IMR-90 (cell line): ENCODE results near the gene SLC9B1. TPM values are rescaled to one million over a fixed set of nuclear protein-coding genes. Genes with fewer than 3 reads are reported as not detected.

Source experiments
- ATAC-seq: fragments of 200-7000 bp; cut with Tn5 transposase; 2 replicates; pipeline ENCODE4 v1.9.1; 2020; ENCODE audit warnings: low read depth, mild to moderate bottlenecking, moderate library complexity
- BruUV-seq: library from RNA; stranded (reverse); fragments of 400-500 nt; replicated peaks from 2 replicates; lab custom pipeline; 2021; lab: Mats Ljungman, UMichigan
- CTCF ChIA-PET: fragments of 300-600 bp; formaldehyde crosslinking; extraction: SDS; loops from one replicate; lab custom pipeline; 2021; ENCODE audit warnings: antibody characterized with exemption; lab: Yijun Ruan, JAX
- POLR2A ChIA-PET: fragments of 300-600 bp; sonication (Branson Sonifier 250); formaldehyde crosslinking; loops from one replicate; lab custom pipeline; 2022; ENCODE audit warnings: antibody characterized with exemption; ENCODE audit not compliant: unreplicated experiment; lab: Charles Lee
- DNase-seq: peaks from one replicate; pipeline ENCODE4 v3.0.0; 2013
- H2AFZ ChIP-seq: replicated peaks from 2 replicates; pipeline ENCODE3; 2013; ENCODE audit warnings: low read length, mild to moderate bottlenecking; ENCODE audit not compliant: poor library complexity
- H2AK5ac ChIP-seq: 2 replicates; pipeline ENCODE4 v1.6.1; 2013; ENCODE audit warnings: low read depth, low read length, inconsistent platforms
- H2AK9ac ChIP-seq: replicated peaks from 2 replicates; pipeline ENCODE3; 2013; ENCODE audit warnings: mild to moderate bottlenecking, low read depth, low read length, moderate library complexity; ENCODE audit not compliant: poor library complexity
- H2BK120ac ChIP-seq: 2 replicates; pipeline ENCODE4 v1.6.1; 2013; ENCODE audit warnings: low read depth, low read length, inconsistent platforms
- H2BK15ac ChIP-seq: 3 replicates; pipeline ENCODE4 v1.6.1; 2013; ENCODE audit warnings: low read depth, low read length, inconsistent platforms
- H2BK20ac ChIP-seq: 2 replicates; pipeline ENCODE4 v1.6.1; 2013; ENCODE audit warnings: low read depth, mild to moderate bottlenecking, inconsistent platforms, low read length, moderate library complexity
- H2BK5ac ChIP-seq: 2 replicates; pipeline ENCODE4 v1.6.1; 2013; ENCODE audit warnings: mild to moderate bottlenecking, low read depth, low read length, inconsistent platforms; ENCODE audit not compliant: poor library complexity, severe bottlenecking
- H3K14ac ChIP-seq: replicated peaks from 2 replicates; pipeline ENCODE4 v1.6.1; 2013; ENCODE audit warnings: low read depth, low read length, inconsistent platforms
- H3K18ac ChIP-seq: 2 replicates; pipeline ENCODE4 v1.6.1; 2013; ENCODE audit warnings: low read depth, low read length, control low read depth
- H3K23ac ChIP-seq: 2 replicates; pipeline ENCODE4 v1.6.1; 2013; ENCODE audit warnings: low read depth, low read length, inconsistent platforms
- H3K27ac ChIP-seq: 2 replicates; pipeline ENCODE4 v1.5.1; 2013; ENCODE audit warnings: mild to moderate bottlenecking, control low read depth, low read length; ENCODE audit not compliant: insufficient read depth
- H3K27me3 ChIP-seq: 2 replicates; pipeline ENCODE4 v1.6.1; 2013; ENCODE audit warnings: low read length; ENCODE audit not compliant: control insufficient read depth, insufficient read depth
- H3K36me3 ChIP-seq: 2 replicates; pipeline ENCODE4 v1.6.1; 2013; ENCODE audit warnings: low read length, mixed read lengths; ENCODE audit not compliant: control insufficient read depth, insufficient read depth
- H3K4ac ChIP-seq: 2 replicates; pipeline ENCODE4 v1.6.1; 2013; ENCODE audit warnings: low read depth, low read length, inconsistent platforms
- H3K4me1 ChIP-seq: 2 replicates; pipeline ENCODE4 v1.6.1; 2013; ENCODE audit warnings: low read length, mixed read lengths; ENCODE audit not compliant: control insufficient read depth, insufficient read depth
- H3K4me2 ChIP-seq: 2 replicates; pipeline ENCODE4 v1.6.1; 2013; ENCODE audit warnings: low read depth, mild to moderate bottlenecking, control low read depth, low read length, moderate library complexity
- H3K4me3 ChIP-seq: 2 replicates; pipeline ENCODE4 v1.5.1; 2013; ENCODE audit warnings: low read depth, mild to moderate bottlenecking, control low read depth, low read length, moderate library complexity; ENCODE audit not compliant: insufficient read depth
- H3K56ac ChIP-seq: 2 replicates; pipeline ENCODE4 v1.6.1; 2013; ENCODE audit warnings: low read length, inconsistent platforms; ENCODE audit not compliant: insufficient read depth; ENCODE audit errors: extremely low read depth
- H3K79me1 ChIP-seq, 2 experiments: 2 replicates each; pipeline ENCODE4 v1.6.1; 2013; ENCODE audit warnings: low read length in 2 of 2, inconsistent platforms in 1 of 2, low read depth in 1 of 2
- H3K9ac ChIP-seq: 2 replicates; pipeline ENCODE4 v1.6.1; 2013; ENCODE audit warnings: low read depth, low read length, control low read depth
- H3K9me1 ChIP-seq: 2 replicates; pipeline ENCODE4 v1.6.1; 2013; ENCODE audit warnings: low read length, inconsistent platforms; ENCODE audit not compliant: insufficient read depth
- H3K9me3 ChIP-seq: 2 replicates; pipeline ENCODE4 v1.6.1; 2013; ENCODE audit warnings: low read length; ENCODE audit not compliant: control insufficient read depth, insufficient read depth
- H4K20me1 ChIP-seq: 2 replicates; pipeline ENCODE4 v1.6.1; 2013; ENCODE audit warnings: low read length, inconsistent platforms; ENCODE audit not compliant: insufficient read depth
- H4K5ac ChIP-seq: 2 replicates; pipeline ENCODE4 v1.6.1; 2013; ENCODE audit warnings: mild to moderate bottlenecking, low read depth, low read length, control low read depth
- H4K8ac ChIP-seq, 2 experiments: 2 replicates each; pipeline ENCODE4 v1.6.1; 2013; ENCODE audit warnings: low read depth in 2 of 2, low read length in 2 of 2, control low read depth in 1 of 2, inconsistent platforms in 1 of 2
- H4K91ac ChIP-seq: 2 replicates; pipeline ENCODE4 v1.6.1; 2013; ENCODE audit warnings: low read depth, low read length, inconsistent platforms; ENCODE audit not compliant: insufficient read depth
- BHLHE40 ChIP-seq: fragments of 150-350 bp; IDR thresholded peaks from 2 replicates; pipeline ENCODE4 v1.6.1; 2016; ENCODE audit warnings: mild to moderate bottlenecking, low read depth, low read length
- CEBPB ChIP-seq: IDR thresholded peaks from 2 replicates; pipeline ENCODE4 v1.6.1; 2012; ENCODE audit warnings: low read depth, low read length, improper control_type of control experiment
- CTCF ChIP-seq: conservative IDR thresholded peaks from 2 replicates; pipeline ENCODE4 v1.5.1; 2012; ENCODE audit warnings: mild to moderate bottlenecking, low read depth, low read length, improper control_type of control experiment
- RAD21 ChIP-seq: IDR thresholded peaks from 2 replicates; pipeline ENCODE4 v1.6.1; 2012; ENCODE audit warnings: low read length, improper control_type of control experiment
- SMC3 ChIP-seq: fragments of 150-350 bp; IDR thresholded peaks from 2 replicates; pipeline ENCODE4 v1.6.1; 2016; ENCODE audit warnings: low read depth, mild to moderate bottlenecking, antibody characterized with exemption, low read length, moderate library complexity
- WGBS, 2 experiments: methylation state at CpG; one replicate each; pipeline versions ENCODE4 v1.1.5 to v1.1.7; 2013; ENCODE audit warnings: missing lambda C conversion rate in 2 of 2; ENCODE audit not compliant: insufficient read length in 1 of 2; ENCODE audit errors: extremely low coverage in 2 of 2; 5-methylcytosine and 5-hydroxymethylcytosine counted together
- dilution Hi-C: fragments of 300-500 bp; cut with HindIII; formaldehyde crosslinking; loops from one replicate; pipeline ENCODE4 v1.14.3; 2018; ENCODE audit warnings: low sequenced_read_pairs; ENCODE audit not compliant: unreplicated experiment
- in situ Hi-C: fragments of 300-500 bp; cut with MboI; formaldehyde crosslinking; loops from 3 replicates; pipeline ENCODE4 v1.14.3; 2019; ENCODE audit warnings: low sequenced_read_pairs, inconsistent platforms, mixed read lengths
- intact Hi-C: fragments of 100-400 bp; cut with micrococcal nuclease; formaldehyde crosslinking; loops from 2 replicates; pipeline ENCODE4 v1.10.0; 2022
- polyA plus RNA-seq, 3 experiments: library from polyadenylated mRNA; depleted of rRNA; stranded (reverse); fragments of >200 nt; gene quantifications; 2 replicates each; pipeline ENCODE4 v1.2.3, GENCODE V29; 2012; ENCODE audit warnings: low replicate concordance in 1 of 3
- total RNA-seq: library from RNA; depleted of rRNA; stranded (reverse); fragments of >200 nt; gene quantifications from 2 replicates; pipeline ENCODE4 v1.2.3, GENCODE V29; 2012

SLC9B1 gene
- total and polyA plus RNA-seq, 2 of the 4 experiments (the other 2 are of a cell fraction): 0.07 to 0.18 TPM

GRCh38 chr4:103032574-103032973, 13.1 kb upstream of the SLC9B1 start:
- Histone ChIP-seq H3K4me1 (no peaks in the 10 kb centered on the region), H3K56ac (no peak overlapping the region), H3K4me3 (no peak overlapping the region), H3K9ac (no peak overlapping the region), H3K27ac (no peak overlapping the region), H4K5ac (no peak overlapping the region), H2BK20ac (no peak overlapping the region), H2AK5ac (no peak overlapping the region), H3K14ac (no peak overlapping the region), H2BK120ac (no peak overlapping the region), H2BK15ac (no peak overlapping the region), H3K18ac (no peak overlapping the region), H3K36me3 (no peaks in the 10 kb centered on the region; the same call in 1 of the 2 replicates), H3K9me3 (no peaks in the 10 kb centered on the region), H3K4ac (no peak overlapping the region), H3K79me1 (no peaks in the 10 kb centered on the region), H3K23ac (no peak overlapping the region), H3K4me2 (no peak overlapping the region), H4K20me1 (no peaks in the 10 kb centered on the region), H4K91ac (no peak overlapping the region), H3K27me3 (no peaks in the 10 kb centered on the region), H4K8ac (no peak overlapping the region), H3K9me1 (no peaks in the 10 kb centered on the region), H2AK9ac (no peak overlapping the region), H2BK5ac (no peak overlapping the region), H2AFZ (no peak overlapping the region)
- ChIA-PET CTCF (interaction anchor here (0.6 to 1.1 kb wide), 3 partner anchors 11 to 70 kb away, joined by 3 to 7 read pairs (median 4); no protein-coding TSS in a partner anchor), POLR2A (no interaction called here)
- no TSS peak for BruUV-seq
- intact Hi-C loops: no loop called here
- dilution Hi-C loops: no loop called here
- no peak; the same call in 1 of the 2 replicates for ATAC-seq
- no peak for TF ChIP-seq CEBPB
- TF ChIP-seq BHLHE40: no peak
- TF ChIP-seq CTCF: peak; percentile 40
- TF ChIP-seq RAD21: peak; percentile 56
- 0 out of 2 replicates have a peak, but pooled peaks have one; percentile 6 for TF ChIP-seq SMC3
- peak; percentile 32 for DNase-seq
- in situ Hi-C loops: no loop called here
- no CpG with 5 or more reads among the region's 2 CpGs for WGBS, 2 experiments
